LNCAP (cell line): ENCODE results near the gene SLC39A11.

Source experiments
- TF ChIP-seq, protein P1 (sequence below): fragments of 450-650 bp; IDR thresholded peaks from 2 replicates; pipeline ENCODE4 v1.5.1; 2017; ENCODE audit warnings: mild to moderate bottlenecking

The SLC39A11 gene

DNA sequence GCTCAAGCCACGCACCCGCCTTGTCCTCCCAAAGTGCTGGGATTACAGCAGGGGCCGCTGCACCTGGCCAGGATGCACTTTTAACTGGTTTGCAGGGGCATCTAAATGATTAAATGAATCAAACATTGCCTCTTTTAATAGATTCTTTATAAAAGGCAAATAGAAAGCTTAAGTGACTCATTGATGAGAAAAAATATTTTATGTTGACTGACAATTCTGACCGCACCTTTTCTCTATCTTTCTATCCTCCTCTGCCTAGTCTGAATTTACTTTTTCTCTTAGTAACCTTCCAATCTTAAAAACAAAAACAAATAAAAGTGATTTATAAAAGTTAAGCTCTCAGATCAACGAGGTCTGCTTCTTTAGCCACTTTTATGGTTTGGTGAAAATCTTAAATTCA lies 35.3 kb downstream of the SLC39A11 start:
- TF ChIP-seq, protein P1, sequence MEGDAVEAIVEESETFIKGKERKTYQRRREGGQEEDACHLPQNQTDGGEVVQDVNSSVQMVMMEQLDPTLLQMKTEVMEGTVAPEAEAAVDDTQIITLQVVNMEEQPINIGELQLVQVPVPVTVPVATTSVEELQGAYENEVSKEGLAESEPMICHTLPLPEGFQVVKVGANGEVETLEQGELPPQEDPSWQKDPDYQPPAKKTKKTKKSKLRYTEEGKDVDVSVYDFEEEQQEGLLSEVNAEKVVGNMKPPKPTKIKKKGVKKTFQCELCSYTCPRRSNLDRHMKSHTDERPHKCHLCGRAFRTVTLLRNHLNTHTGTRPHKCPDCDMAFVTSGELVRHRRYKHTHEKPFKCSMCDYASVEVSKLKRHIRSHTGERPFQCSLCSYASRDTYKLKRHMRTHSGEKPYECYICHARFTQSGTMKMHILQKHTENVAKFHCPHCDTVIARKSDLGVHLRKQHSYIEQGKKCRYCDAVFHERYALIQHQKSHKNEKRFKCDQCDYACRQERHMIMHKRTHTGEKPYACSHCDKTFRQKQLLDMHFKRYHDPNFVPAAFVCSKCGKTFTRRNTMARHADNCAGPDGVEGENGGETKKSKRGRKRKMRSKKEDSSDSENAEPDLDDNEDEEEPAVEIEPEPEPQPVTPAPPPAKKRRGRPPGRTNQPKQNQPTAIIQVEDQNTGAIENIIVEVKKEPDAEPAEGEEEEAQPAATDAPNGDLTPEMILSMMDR: no peak

DNA sequence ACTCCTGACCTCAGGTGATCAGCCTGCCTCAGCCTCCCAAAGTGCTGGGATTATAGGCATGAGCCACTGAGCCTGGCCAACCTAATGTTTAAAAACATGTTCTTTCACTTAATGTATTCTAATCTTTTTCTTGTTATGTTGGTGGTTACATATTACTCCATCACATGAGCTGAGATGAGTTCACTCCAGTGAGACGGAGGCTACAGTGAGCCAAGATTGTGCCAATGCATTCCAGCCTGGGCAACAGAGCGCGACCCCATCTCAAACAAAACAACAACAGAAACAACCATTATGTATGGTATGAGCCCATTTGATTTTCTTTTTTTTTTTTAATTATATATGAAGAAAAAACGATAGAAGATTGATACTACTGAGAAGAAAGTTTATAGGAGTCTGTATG lies 39.6 kb downstream of the SLC39A11 start:
- TF ChIP-seq, protein P1: no peak

DNA sequence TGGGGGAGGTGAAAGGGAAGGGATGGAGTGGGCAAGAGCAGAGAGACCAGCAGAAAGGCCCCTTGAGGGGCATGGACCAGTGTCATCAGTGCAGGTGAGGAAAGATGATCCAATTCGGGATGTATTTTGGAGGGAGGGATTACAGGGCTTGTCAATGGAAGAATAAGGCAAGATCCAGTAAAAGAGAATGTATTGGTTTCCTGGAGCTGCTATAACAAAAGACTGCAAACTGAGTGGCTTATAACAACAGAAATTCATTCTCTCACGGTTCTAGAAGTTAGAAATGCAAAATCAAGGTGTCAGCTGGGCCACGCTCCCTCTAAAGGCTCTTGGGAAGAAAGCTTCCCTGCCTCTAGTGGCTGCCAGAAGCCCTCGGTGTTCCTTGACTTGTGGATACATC lies 41.7 kb downstream of the SLC39A11 start:
- TF ChIP-seq, protein P1: no peak

DNA sequence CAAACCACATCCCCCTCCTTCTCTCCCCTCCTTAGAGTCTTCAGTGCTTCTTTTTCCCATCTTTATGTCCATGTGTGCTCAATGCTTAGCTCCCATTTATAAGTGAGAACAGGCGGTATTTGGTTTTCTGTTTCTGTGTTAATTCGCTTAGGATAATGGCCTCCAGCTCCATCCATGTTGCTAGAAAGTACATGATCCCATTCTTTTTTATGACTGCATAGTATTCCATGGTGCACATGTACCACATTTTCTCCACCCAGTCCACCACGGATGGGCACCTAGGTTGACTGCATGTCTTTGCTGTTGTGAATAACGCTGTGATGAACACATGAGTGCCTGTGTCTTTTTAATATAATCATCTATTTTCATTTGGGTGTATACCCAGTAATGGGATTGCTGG lies 44.3 kb downstream of the SLC39A11 start:
- TF ChIP-seq, protein P1: no peak

DNA sequence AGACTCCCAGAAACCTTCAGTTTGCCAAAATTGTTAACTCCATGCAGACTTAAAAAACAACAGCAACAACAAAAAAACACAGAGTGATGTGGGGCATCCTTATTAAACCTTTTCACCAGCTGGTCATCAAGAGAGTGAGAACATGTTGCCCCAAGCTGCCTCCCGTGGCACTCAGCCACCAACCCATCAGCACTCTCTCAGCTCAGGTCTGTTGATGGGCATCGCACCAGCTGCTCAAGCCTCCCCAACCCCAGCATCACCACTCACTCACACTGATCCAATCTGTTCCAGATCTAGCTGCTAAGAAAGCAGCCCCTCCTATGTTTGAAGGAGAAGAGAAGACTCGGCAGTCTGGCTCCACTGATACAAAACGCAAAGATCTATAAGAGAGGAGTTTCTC lies 46.8 kb downstream of the SLC39A11 start:
- TF ChIP-seq, protein P1: no peak

DNA sequence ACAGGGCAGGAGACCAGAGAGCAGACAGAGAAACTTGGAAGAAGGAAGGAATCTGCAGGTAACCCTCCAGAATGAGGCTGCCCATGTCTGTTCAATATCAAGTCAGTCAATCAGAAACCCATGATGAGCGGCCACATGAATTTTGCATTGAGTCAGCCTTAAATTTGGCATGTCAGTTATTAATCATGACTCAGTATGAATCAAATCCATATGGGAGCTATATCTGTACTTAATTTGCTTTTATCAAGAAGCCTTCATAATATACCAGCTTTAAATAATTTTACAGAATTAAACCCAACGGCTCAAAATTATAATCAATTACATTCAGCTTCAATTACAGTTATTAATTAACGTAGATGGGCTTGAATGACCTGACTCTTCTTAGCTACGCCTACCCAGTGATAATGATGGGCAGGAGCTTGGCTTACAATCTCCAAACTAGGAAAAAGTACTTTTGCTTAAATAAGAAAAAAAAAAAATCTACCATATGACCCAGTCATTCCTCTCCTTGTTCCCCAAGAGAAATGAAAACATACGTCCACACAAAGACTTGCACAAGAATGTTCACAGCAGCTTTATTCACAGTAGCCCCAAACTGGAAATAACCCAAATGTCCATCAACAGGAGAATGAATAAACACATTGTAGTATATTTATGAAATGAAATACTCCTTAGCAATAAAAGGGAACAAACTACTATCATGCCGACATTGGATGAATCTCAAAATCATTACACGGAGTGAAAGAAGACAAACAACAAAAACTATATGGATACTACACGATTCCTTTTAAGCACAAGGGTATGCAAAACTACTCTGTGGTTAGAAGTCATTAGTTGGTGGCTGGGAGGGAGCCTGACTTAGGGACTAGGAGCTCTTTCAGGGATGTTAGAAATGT lies 48.6 kb downstream of the SLC39A11 start:
- TF ChIP-seq, protein P1: no peak

DNA sequence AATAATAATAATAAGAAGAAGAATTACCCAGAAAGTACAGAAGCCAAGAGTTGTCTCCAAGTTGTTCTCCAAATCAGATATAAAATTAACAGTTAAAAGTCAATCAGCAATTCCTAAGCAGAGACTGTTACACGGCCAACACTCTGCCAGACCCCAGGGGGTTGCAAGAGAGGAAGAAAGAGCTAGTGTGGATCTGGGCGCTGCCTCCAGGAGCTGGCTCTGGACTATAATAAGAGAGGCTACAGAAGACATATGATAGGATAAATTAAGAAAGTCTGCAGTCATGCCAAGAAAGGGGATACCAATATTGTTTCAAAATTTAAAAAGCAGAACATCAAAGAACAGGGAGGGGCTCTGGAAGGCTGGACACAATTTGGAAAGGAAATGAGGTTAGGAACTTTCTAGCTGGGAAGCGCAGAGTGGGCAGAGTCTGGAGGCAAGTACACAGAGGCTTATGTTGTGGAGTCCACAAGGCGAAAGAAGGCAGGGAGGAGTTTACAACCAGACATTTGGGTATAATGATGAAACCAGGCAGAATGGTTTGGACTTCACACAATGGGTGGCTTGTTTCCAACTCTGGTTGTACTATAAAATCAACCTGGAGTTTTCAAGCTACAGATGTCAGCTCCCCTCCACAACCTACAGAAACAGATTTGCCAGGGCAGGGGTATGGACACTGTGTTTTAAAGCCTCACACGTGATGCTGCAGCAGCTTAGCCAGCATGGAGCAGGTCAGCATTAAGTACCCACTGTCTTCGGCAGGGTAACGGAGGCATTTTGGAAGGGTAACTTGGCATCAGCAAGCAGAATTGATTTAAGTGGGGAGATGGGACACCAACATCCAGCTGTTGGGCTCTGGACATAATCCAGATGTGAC lies 49.4 kb downstream of the SLC39A11 start:
- TF ChIP-seq, protein P1: no peak
